Glutamatergic neuron (in vitro differentiated cells): ENCODE measurements around the gene EPHB2. TPM values are rescaled to one million over a fixed set of nuclear protein-coding genes. Genes with fewer than 3 reads are reported as not detected.

Experiments
- DNase-seq: peaks from one replicate; pipeline ENCODE4 v3.0.0; 2022
- H3K27ac Mint-ChIP-seq: one replicate; pipeline ENCODE4 v1.8.0; 2020; ENCODE audit warnings: mild to moderate bottlenecking, mixed read lengths, inconsistent platforms; ENCODE audit not compliant: unreplicated experiment
- H3K27me3 Mint-ChIP-seq: one replicate; pipeline ENCODE4 v1.8.0; 2020; ENCODE audit warnings: mild to moderate bottlenecking, moderate library complexity, mixed read lengths, inconsistent platforms; ENCODE audit not compliant: unreplicated experiment
- H3K36me3 Mint-ChIP-seq: one replicate; pipeline ENCODE4 v1.8.0; 2020; ENCODE audit warnings: mild to moderate bottlenecking, mixed read lengths, inconsistent platforms; ENCODE audit not compliant: unreplicated experiment
- H3K4me1 Mint-ChIP-seq: one replicate; pipeline ENCODE4 v1.8.0; 2020; ENCODE audit warnings: mild to moderate bottlenecking, low read depth, mixed read lengths, inconsistent platforms; ENCODE audit not compliant: unreplicated experiment
- H3K4me3 Mint-ChIP-seq: one replicate; pipeline ENCODE4 v1.8.0; 2020; ENCODE audit warnings: mild to moderate bottlenecking, mixed read lengths, inconsistent platforms; ENCODE audit not compliant: unreplicated experiment
- H3K9me3 Mint-ChIP-seq: one replicate; pipeline ENCODE4 v1.8.0; 2020; ENCODE audit warnings: mild to moderate bottlenecking, moderate library complexity, mixed read lengths, inconsistent platforms; ENCODE audit not compliant: unreplicated experiment
- CTCF ChIP-seq: fragments of 200-600 bp; sonication (generic); IDR thresholded peaks from one replicate; pipeline ENCODE4 v1.5.0; 2021; ENCODE audit not compliant: partially characterized antibody, unreplicated experiment
- total RNA-seq: library from RNA; stranded (reverse); fragmentation: NEBNext Ultra II Directional; extraction: Animal tissue kit (Norgen Biotek cat#: 25700); gene quantifications from one replicate; pipeline ENCODE4 v1.2.1, GENCODE V29; 2021; ENCODE audit not compliant: unreplicated experiment

EPHB2 gene
- total RNA-seq, 1 donor from 2014 or later: 93.0 TPM

- no peak for TF ChIP-seq CTCF
- Mint-ChIP-seq H3K36me3 (no peaks in the 10 kb centered on the region), H3K27ac (no peak overlapping the region), H3K9me3 (peaks cover 7% of the 10 kb centered on the region), H3K4me3 (no peak overlapping the region), H3K27me3 (peaks cover 7% of the 10 kb centered on the region), H3K4me1 (peaks cover 31% of the 10 kb centered on the region)
- no peak for DNase-seq
Observed at GRCh38 chr1:22918644-22919043, 208.0 kb downstream of the EPHB2 start.

GRCh38 chr1:22919341-22920025 is 208.8 kb downstream of the EPHB2 start:
- peaks cover 7% of the 10 kb centered on the region for H3K9me3 Mint-ChIP-seq
- no peak for TF ChIP-seq CTCF
- H3K4me3 Mint-ChIP-seq: no peak overlapping the region
- peaks cover 27% of the 10 kb centered on the region for H3K4me1 Mint-ChIP-seq
- no peaks in the 10 kb centered on the region for H3K36me3 Mint-ChIP-seq
- no peak overlapping the region for H3K27ac Mint-ChIP-seq
- no peak for DNase-seq
- peaks cover 11% of the 10 kb centered on the region for H3K27me3 Mint-ChIP-seq

GRCh38 chr1:22920026-22920733 is 209.5 kb downstream of the EPHB2 start:
- no peak overlapping the region for H3K27ac Mint-ChIP-seq

GRCh38 chr1:22920734-22921451 is 210.3 kb downstream of the EPHB2 start:
- H3K4me3 Mint-ChIP-seq: no peak overlapping the region
- no peak overlapping the region for H3K27ac Mint-ChIP-seq
- peaks cover 14% of the 10 kb centered on the region for H3K4me1 Mint-ChIP-seq
- no peaks in the 10 kb centered on the region for H3K36me3 Mint-ChIP-seq
- no peak for DNase-seq
- peaks cover 4% of the 10 kb centered on the region for H3K9me3 Mint-ChIP-seq
- H3K27me3 Mint-ChIP-seq: peaks cover 8% of the 10 kb centered on the region
- TF ChIP-seq CTCF: no peak

More at GRCh38 chr1:22920026-22920733, 209.5 kb downstream of the EPHB2 start:
- no peak for TF ChIP-seq CTCF
- peaks cover 9% of the 10 kb centered on the region for H3K27me3 Mint-ChIP-seq
- peaks cover 20% of the 10 kb centered on the region for H3K4me1 Mint-ChIP-seq
- peaks cover 5% of the 10 kb centered on the region for H3K9me3 Mint-ChIP-seq
- DNase-seq: no peak
- H3K4me3 Mint-ChIP-seq: no peak overlapping the region
- no peaks in the 10 kb centered on the region for H3K36me3 Mint-ChIP-seq
